HepG2 (cell line): ENCODE data around the gene HPCAL1.

ENCODE experiments used
- THAP9 ChIP-seq: sonication (generic); formaldehyde crosslinking; IDR thresholded peaks from 2 replicates; pipeline ENCODE4; 2020; ENCODE audit warnings: missing genetic modification reagents, mild to moderate bottlenecking, borderline replicate concordance
- TF ChIP-seq, protein P1 (sequence below): sonication (generic); formaldehyde crosslinking; IDR thresholded peaks from 2 replicates; pipeline ENCODE4 v1.5.0; 2020; ENCODE audit warnings: mild to moderate bottlenecking, missing genetic modification reagents, moderate library complexity
- TF ChIP-seq, protein P2 (sequence below), 2 experiments: sonication (generic) in 1 of 2; formaldehyde crosslinking in 1 of 2; IDR thresholded peaks; 2 replicates each; pipeline versions ENCODE4 v1.5.1 to v1.6.1; 2011 to 2020; ENCODE audit warnings: borderline replicate concordance in 1 of 2, low read depth in 1 of 2, low read length in 1 of 2, mild to moderate bottlenecking in 1 of 2, missing genetic modification reagents in 1 of 2, moderate library complexity in 1 of 2

DNA sequence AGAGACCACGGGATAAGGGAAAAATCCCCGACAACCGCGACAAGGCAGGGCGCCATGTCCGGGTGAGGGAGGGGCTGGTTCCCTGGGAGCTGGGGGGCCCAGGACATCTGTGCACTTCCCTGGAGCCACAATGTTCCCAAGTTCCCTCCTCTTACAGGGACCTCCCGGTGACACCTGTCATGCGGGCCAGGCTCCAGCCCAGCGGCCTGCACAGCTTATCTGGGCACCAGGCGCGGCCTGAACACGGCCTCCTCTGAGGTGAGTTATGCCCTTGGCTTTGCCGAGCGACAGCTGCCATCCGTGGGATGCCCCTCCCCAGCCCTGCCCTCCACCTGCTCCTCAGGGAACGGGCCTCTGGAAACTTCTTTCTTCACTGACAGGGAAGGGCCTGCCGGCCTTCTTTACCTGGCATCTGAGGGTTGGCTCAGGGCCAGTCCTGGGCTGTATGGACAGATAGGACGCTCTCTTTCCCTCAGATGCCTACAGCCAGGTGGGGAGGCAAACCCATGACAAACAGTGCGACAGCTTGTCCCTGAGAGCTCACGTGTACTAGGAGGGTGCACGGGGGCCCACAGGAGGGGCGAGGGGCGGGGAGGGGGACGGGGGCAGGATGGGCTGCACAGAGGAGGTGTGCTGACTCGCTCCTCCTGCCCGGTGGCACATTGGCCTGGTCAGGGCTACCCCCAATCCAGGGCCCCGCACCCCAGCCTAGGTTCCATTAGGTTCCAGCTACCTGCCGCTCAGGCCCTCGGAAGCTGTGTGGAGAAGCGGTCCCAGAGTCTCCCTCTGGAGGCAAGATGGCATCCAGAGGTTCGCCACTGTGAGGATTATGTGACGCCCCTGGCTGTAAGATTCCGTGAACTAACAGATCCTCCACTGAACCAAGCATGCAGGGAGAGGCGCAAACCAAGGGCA, 34.9 kb upstream of the HPCAL1 start:
- TF ChIP-seq THAP9 (CRISPR knock-in tag), result no peak
- TF ChIP-seq, protein P1, sequence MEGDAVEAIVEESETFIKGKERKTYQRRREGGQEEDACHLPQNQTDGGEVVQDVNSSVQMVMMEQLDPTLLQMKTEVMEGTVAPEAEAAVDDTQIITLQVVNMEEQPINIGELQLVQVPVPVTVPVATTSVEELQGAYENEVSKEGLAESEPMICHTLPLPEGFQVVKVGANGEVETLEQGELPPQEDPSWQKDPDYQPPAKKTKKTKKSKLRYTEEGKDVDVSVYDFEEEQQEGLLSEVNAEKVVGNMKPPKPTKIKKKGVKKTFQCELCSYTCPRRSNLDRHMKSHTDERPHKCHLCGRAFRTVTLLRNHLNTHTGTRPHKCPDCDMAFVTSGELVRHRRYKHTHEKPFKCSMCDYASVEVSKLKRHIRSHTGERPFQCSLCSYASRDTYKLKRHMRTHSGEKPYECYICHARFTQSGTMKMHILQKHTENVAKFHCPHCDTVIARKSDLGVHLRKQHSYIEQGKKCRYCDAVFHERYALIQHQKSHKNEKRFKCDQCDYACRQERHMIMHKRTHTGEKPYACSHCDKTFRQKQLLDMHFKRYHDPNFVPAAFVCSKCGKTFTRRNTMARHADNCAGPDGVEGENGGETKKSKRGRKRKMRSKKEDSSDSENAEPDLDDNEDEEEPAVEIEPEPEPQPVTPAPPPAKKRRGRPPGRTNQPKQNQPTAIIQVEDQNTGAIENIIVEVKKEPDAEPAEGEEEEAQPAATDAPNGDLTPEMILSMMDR (CRISPR knock-in tag), result peak; percentile 71
- TF ChIP-seq, protein P2, sequence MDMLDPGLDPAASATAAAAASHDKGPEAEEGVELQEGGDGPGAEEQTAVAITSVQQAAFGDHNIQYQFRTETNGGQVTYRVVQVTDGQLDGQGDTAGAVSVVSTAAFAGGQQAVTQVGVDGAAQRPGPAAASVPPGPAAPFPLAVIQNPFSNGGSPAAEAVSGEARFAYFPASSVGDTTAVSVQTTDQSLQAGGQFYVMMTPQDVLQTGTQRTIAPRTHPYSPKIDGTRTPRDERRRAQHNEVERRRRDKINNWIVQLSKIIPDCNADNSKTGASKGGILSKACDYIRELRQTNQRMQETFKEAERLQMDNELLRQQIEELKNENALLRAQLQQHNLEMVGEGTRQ (IDR thresholded peaks at IDR 0.05; ENCODE audit: low read depth, low read length), result no peak
- TF ChIP-seq, protein P2 (CRISPR knock-in tag; IDR thresholded peaks at IDR 0.05; ENCODE audit: borderline replicate concordance), result no peak
